ENCODE results near the gene PACSIN2.
"Not testable (repeated sequence)": the region's sequence is repeated elsewhere in the genome, so short reads cannot be mapped to it uniquely, and the experiment has no call there.

The PACSIN2 gene

GRCh38 chr22:43014869-43015676, at the start of gene PACSIN2:
Gene PACSIN2 (minus strand): TSS chr22:43015149. CDS start chr22:42912080, 103,069 bp downstream.
- DNase-seq = peak; percentile 95

GRCh38 chr22:43060183-43060582, 45.2 kb upstream of the PACSIN2 start:
- no peak for DNase-seq

GRCh38 chr22:43057641-43058040, 42.7 kb upstream of the PACSIN2 start:
- DNase-seq = no peak

- DNase-seq = no peak
These were observed 38.2 kb upstream of the PACSIN2 start for GRCh38 chr22:43053176-43053575.

GRCh38 chr22:43050995-43051394, 36.0 kb upstream of the PACSIN2 start:
- DNase-seq = no peak

- DNase-seq = no peak
These were observed 32.7 kb upstream of the PACSIN2 start for GRCh38 chr22:43047605-43048004.

- DNase-seq = no peak
These were observed 29.4 kb upstream of the PACSIN2 start for GRCh38 chr22:43044290-43044712.

GRCh38 chr22:43042101-43042780, 27.3 kb upstream of the PACSIN2 start:
- DNase-seq = no peak

- no peak for DNase-seq
These were observed 24.9 kb upstream of the PACSIN2 start for GRCh38 chr22:43039800-43040199.

- DNase-seq = no peak
These were observed 23.4 kb upstream of the PACSIN2 start for GRCh38 chr22:43038325-43038724.

GRCh38 chr22:43036282-43036829, 21.4 kb upstream of the PACSIN2 start:
- no peak for DNase-seq

- DNase-seq = no peak
These were observed 20.3 kb upstream of the PACSIN2 start for GRCh38 chr22:43035250-43035649.

- DNase-seq = no peak
These were observed 16.7 kb upstream of the PACSIN2 start for GRCh38 chr22:43031617-43032016.

GRCh38 chr22:43018615-43019014, 3.7 kb upstream of the PACSIN2 start:
- DNase-seq = no peak

- no peak for DNase-seq
These were observed 2.8 kb upstream of the PACSIN2 start for GRCh38 chr22:43017525-43018460.

- DNase-seq = not testable (repeated sequence)
These were observed 1.2 kb upstream of the PACSIN2 start for GRCh38 chr22:43016150-43016549.

GRCh38 chr22:43015677-43016042, 711 bp upstream of the PACSIN2 start:
- DNase-seq = no peak

- no peak for DNase-seq
These were observed 557 bp downstream of the PACSIN2 start for GRCh38 chr22:43014316-43014868.

- DNase-seq = no peak
These were observed 1.3 kb downstream of the PACSIN2 start for GRCh38 chr22:43013355-43014315.

GRCh38 chr22:43012390-43012789, 2.6 kb downstream of the PACSIN2 start:
- no peak for DNase-seq

GRCh38 chr22:43011079-43011478, 3.9 kb downstream of the PACSIN2 start:
- no peak for DNase-seq
